ENCODE data around the gene SLC35A3. TPM values are rescaled to one million over a fixed set of nuclear protein-coding genes. Genes with fewer than 3 reads are reported as not detected.

The SLC35A3 gene
- total and polyA plus RNA-seq, 9 of the 15 experiments (the other 6 are each of a cell fraction or from before 2014, with no cell fraction given), result 3.5 to 21.7 (median 13.2) TPM

GRCh38 chr1:100037927-100038659 is 68.3 kb downstream of the SLC35A3 start (continued):
- TF ChIP-seq BRF2 (IDR thresholded peaks at IDR 0.05; ENCODE audit: borderline replicate concordance, insufficient read depth, insufficient read length) (no peak), FUS (optimal IDR thresholded peaks at IDR 0.05; ENCODE audit: low read depth, low read length) (peak; percentile 29), ESRRB (CRISPR knock-in tag; IDR thresholded peaks at IDR 0.05; ENCODE audit: borderline replicate concordance) (no peak), FOXA3 (CRISPR knock-in tag; conservative IDR thresholded peaks at IDR 0.05 in 1 of 2, IDR thresholded peaks at IDR 0.05 in 1 of 2) (peak in 1 of 2 experiments; percentile 57; a peak in 1 of 4 replicates), ZNF79 (CRISPR knock-in tag; IDR thresholded peaks at IDR 0.05; ENCODE audit: low read depth) (no peak), PHB (CRISPR knock-in tag; IDR thresholded peaks at IDR 0.05) (no peak), HMGXB4 (CRISPR knock-in tag; IDR thresholded peaks at IDR 0.05) (no peak; the same call in 1 of the 2 replicates), RB1 (IDR thresholded peaks at IDR 0.05; ENCODE audit: low read depth) (peak; percentile 81), SIN3B (IDR thresholded peaks at IDR 0.05; ENCODE audit: low read depth) (peak; percentile 43; the same call in 1 of the 2 replicates), SOX6 (IDR thresholded peaks at IDR 0.05) (0 out of 2 replicates have a peak, but pooled peaks have one; percentile 20), CTCFL (IDR thresholded peaks at IDR 0.05; ENCODE audit: borderline replicate concordance, insufficient read depth, low read depth, low read length, poor library complexity, severe bottlenecking) (no peak), PCBP1 (IDR thresholded peaks at IDR 0.05; ENCODE audit: low read depth, low read length, poor library complexity, severe bottlenecking) (no peak), ZNF408 (CRISPR knock-in tag; IDR thresholded peaks at IDR 0.05; ENCODE audit: low read depth) (no peak), ZNF395 (CRISPR knock-in tag; IDR thresholded peaks at IDR 0.05) (no peak; the same call in 1 of the 2 replicates), ZKSCAN8 (CRISPR knock-in tag; IDR thresholded peaks at IDR 0.05) (no peak), NCOA1 (IDR thresholded peaks at IDR 0.05; ENCODE audit: low read depth) (peak; percentile 17; the same call in 1 of the 2 replicates), ZC3H4 (CRISPR knock-in tag; IDR thresholded peaks at IDR 0.05; ENCODE audit: borderline replicate concordance) (no peak), MAX (CRISPR knock-in tag; IDR thresholded peaks at IDR 0.05) (peak; percentile 66), KLF6 (CRISPR knock-in tag; IDR thresholded peaks at IDR 0.05; ENCODE audit: borderline replicate concordance) (no peak), HDAC2 (IDR thresholded peaks at IDR 0.05) (peak; percentile 67), ZNF143 (CRISPR knock-in tag; IDR thresholded peaks at IDR 0.05) (no peak; the same call in 1 of the 2 replicates)
